Left lung (tissue), 10 donors: Measurements from ENCODE around the gene MMD. TPM values are rescaled to one million over a fixed set of nuclear protein-coding genes. Genes with fewer than 3 reads are reported as not detected.
"Not testable (repeated sequence)": the region's sequence is repeated elsewhere in the genome, so short reads cannot be mapped to it uniquely, and the experiment has no call there.

Source experiments
- ATAC-seq: fragments of 200-7000 bp; cut with Tn5 transposase; one replicate; pipeline ENCODE4 v1.9.1; 2020; ENCODE audit warnings: moderate library complexity
- DNase-seq, 4 donors: peaks; one replicate each; pipeline ENCODE4 v3.0.0-alpha.2; 2013 to 2020
- H3K27ac ChIP-seq, 2 donors: fragments of 200-600 bp; sonication (generic) in 1 of 2; one replicate each; pipeline versions ENCODE4 v1.5.0 to v1.8.0; 2020 to 2021
- H3K27me3 ChIP-seq, 2 donors: fragments of 200-600 bp; sonication (generic) in 1 of 2; one replicate each; pipeline versions ENCODE4 v1.5.0 to v1.8.0; 2020 to 2021
- H3K36me3 ChIP-seq, 2 donors: fragments of 200-600 bp; sonication (generic) in 1 of 2; one replicate each; pipeline versions ENCODE4 v1.5.0 to v1.8.0; 2020 to 2021
- H3K4me1 ChIP-seq, 2 donors: fragments of 200-600 bp; one replicate each; pipeline ENCODE4 v1.8.0; 2021
- H3K4me3 ChIP-seq, 2 donors: fragments of 200-600 bp; sonication (generic) in 1 of 2; one replicate each; pipeline versions ENCODE4 v1.5.0 to v1.8.0; 2020 to 2021; ENCODE audit warnings: mild to moderate bottlenecking in 1 of 2
- H3K9me3 ChIP-seq, 2 donors: fragments of 200-600 bp; sonication (generic) in 1 of 2; one replicate each; pipeline versions ENCODE4 v1.5.0 to v1.8.0; 2020 to 2021
- intact Hi-C, 2 donors: fragments of 100-400 bp; cut with DNase I; formaldehyde crosslinking; loops; one replicate each; pipeline versions ENCODE4 v1.11.2 to v1.14.2; 2022
- polyA plus RNA-seq, 6 donors: library from polyadenylated mRNA; unstranded; fragments of 120-200 nt; gene quantifications; one replicate each; pipeline ENCODE4 v1.2.1, GENCODE V29; 2013; ENCODE audit not compliant: insufficient read length in 6 of 6
- total RNA-seq, 2 donors: library from RNA; stranded (reverse); fragmentation: NEBNext Ultra II Directional; extraction: Animal tissue kit (Norgen Biotek cat#: 25700); gene quantifications; one replicate each; pipeline ENCODE4 v1.2.1, GENCODE V29; 2021
- TF ChIP-seq, protein P1 (sequence below), 2 donors: fragments of 200-600 bp; sonication (generic) in 1 of 2; IDR thresholded peaks; one replicate each; pipeline versions ENCODE4 v1.5.0 to v1.8.0; 2021; ENCODE audit warnings: antibody characterized with exemption in 2 of 2
- donor health status: DM: no; HTN: yes; CAD: no.
- donor health status: DM: no; HTN: no; CAD: no.

The MMD gene
- total and polyA plus RNA-seq, 8 donors, result 19.0 to 29.7 (median 25.1) TPM

GRCh38 chr17:55410722-55411462 is 10.7 kb downstream of the MMD start:
- Histone ChIP-seq H3K4me1 (no peaks in the 10 kb centered on the region), H3K4me3 (no peak overlapping the region), H3K9me3 (no peaks in the 10 kb centered on the region), H3K27me3 (no peaks in the 10 kb centered on the region), H3K27ac (no peak overlapping the region), H3K36me3 (peaks cover 0 to 60% of the 10 kb centered on the region in 2 donors)
- peak; percentile 78 for ATAC-seq
- TF ChIP-seq, protein P1, sequence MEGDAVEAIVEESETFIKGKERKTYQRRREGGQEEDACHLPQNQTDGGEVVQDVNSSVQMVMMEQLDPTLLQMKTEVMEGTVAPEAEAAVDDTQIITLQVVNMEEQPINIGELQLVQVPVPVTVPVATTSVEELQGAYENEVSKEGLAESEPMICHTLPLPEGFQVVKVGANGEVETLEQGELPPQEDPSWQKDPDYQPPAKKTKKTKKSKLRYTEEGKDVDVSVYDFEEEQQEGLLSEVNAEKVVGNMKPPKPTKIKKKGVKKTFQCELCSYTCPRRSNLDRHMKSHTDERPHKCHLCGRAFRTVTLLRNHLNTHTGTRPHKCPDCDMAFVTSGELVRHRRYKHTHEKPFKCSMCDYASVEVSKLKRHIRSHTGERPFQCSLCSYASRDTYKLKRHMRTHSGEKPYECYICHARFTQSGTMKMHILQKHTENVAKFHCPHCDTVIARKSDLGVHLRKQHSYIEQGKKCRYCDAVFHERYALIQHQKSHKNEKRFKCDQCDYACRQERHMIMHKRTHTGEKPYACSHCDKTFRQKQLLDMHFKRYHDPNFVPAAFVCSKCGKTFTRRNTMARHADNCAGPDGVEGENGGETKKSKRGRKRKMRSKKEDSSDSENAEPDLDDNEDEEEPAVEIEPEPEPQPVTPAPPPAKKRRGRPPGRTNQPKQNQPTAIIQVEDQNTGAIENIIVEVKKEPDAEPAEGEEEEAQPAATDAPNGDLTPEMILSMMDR (IDR thresholded peaks at IDR 0.05), result no peak
- DNase-seq, result no peak
- intact Hi-C loops, result no loop called here

- no peak overlapping the region for H3K4me3 ChIP-seq
- DNase-seq (no peak), ATAC-seq (no peak)
- H3K36me3 ChIP-seq, result peaks cover 0 to 75% of the 10 kb centered on the region in 2 donors
- no peaks in the 10 kb centered on the region for H3K27me3 ChIP-seq
- no peaks in the 10 kb centered on the region for H3K4me1 ChIP-seq
- H3K27ac ChIP-seq, result no peak overlapping the region
- H3K9me3 ChIP-seq, result no peaks in the 10 kb centered on the region
- intact Hi-C loops, result no loop called here
- TF ChIP-seq, protein P1 (IDR thresholded peaks at IDR 0.05), result no peak
These were observed 12.4 kb downstream of the MMD start for GRCh38 chr17:55409030-55409800.

DNA sequence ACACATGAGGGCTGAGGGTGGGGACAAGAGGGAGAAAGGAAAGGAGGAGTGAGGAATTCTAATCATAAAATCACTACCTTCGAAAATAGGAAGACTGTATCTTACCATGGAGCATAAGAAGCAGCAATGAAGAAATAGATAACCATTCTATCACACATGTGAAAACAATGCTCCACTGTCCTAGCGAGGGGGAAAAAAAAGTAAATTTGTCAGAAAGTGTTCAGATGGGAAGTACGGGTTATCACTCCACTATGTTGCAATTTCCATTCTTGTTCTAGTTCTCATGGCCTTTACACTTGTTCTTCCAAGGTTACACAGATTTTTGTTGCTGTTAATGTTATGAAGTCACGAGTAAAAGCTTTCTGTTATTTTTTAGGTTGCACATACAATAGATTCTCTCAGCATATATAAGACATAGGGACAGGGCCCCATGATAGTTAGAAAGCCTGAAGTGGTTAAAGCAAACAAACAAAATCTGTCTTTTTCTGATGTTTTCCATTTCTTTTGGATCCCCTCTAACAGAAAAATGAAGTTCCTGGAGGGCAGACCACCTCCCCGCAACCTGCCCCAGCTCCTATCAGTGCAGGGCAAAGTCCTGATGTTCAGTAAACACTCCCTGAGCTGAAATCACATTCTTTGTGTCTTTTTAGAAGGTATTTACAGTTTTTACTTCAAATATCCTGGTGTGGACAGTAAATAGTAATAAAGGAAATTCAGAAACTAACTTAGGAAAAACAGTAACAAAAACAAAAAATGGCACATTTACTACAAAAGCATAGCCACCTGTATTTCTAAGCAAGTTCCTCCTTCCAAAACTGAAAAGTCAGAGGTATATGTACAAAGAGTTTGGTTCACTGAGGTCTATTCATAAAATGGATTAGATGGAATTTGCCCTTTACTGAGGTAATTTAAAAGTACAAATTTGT is 13.7 kb downstream of the MMD start:
- Histone ChIP-seq H3K4me1 (no peaks in the 10 kb centered on the region), H3K36me3 (peaks cover 0 to 79% of the 10 kb centered on the region in 2 donors), H3K27me3 (no peaks in the 10 kb centered on the region), H3K4me3 (no peak overlapping the region), H3K27ac (no peak overlapping the region), H3K9me3 (no peaks in the 10 kb centered on the region)
- TF ChIP-seq, protein P1 (IDR thresholded peaks at IDR 0.05), result no peak
- DNase-seq (no peak), ATAC-seq (no peak)
- intact Hi-C loops, result no loop called here

DNA sequence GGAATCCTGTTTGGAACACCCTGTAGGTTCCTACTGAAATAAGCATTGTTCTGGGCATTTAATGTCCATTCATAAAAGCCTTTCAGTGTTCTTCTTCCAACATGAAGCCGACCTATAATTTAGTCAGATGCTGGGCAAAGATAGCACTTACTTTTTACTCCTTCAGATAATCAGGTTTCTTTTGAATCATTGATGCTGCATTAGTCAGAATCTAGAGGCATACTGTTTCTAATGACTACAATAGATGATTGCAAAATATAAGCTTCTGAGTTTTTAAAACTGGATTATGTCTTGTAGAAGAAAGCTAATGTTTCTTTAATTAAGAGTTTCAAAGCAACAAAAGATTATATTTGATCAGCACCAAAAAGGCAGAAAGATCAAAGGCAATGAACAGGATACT is 16.0 kb downstream of the MMD start:
- Histone ChIP-seq H3K27me3 (no peaks in the 10 kb centered on the region), H3K27ac (no peak overlapping the region), H3K4me1 (no peaks in the 10 kb centered on the region), H3K36me3 (peaks cover 0 to 75% of the 10 kb centered on the region in 2 donors), H3K9me3 (no peaks in the 10 kb centered on the region), H3K4me3 (no peak overlapping the region)
- DNase-seq (no peak), ATAC-seq (no peak)
- intact Hi-C loops, result no loop called here
- TF ChIP-seq, protein P1 (IDR thresholded peaks at IDR 0.05), result no peak

DNA sequence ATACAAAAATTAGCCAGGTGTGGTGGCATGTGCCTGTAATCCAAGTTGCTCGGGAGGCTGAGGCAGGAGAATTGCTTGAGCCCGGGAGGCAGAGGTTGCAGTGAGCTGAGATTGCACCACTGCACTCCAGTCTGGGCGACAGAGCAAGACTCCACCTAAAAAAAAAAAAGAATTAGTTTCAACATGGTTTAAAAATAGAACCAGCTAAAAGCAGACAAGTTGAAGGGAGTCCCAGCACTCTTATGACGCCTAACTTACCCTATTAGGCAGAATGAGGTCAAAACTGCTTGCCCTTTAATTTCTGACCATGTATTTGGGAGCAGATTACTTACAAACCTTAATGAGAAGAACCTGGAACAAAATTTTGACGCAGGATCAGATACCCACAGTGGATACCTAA is 17.4 kb downstream of the MMD start:
- H3K36me3 ChIP-seq, result peaks cover 0 to 62% of the 10 kb centered on the region in 2 donors
- H3K9me3 ChIP-seq, intact Hi-C loops, DNase-seq, H3K4me3 ChIP-seq, ATAC-seq, H3K4me1 ChIP-seq, H3K27ac ChIP-seq, H3K27me3 ChIP-seq: not testable (repeated sequence)
